HG03066 (cell line): Measurements from ENCODE around the gene TENT4B.
A peak's percentile ranks its signal among the peaks of the same experiment; 100 is the strongest.

Experiments used
- ATAC-seq: cut with Tn5 transposase; IDR thresholded peaks from one replicate; pipeline ENCODE4 v1.9.1; 2021; ENCODE audit warnings: low read depth; ENCODE audit not compliant: unreplicated experiment

Gene TENT4B

GRCh38 chr16:50267651-50268050 lies 114.5 kb downstream of the TENT4B start:
- ATAC-seq: no peak

GRCh38 chr16:50268352-50268751 lies 115.2 kb downstream of the TENT4B start:
- ATAC-seq: no peak

GRCh38 chr16:50269061-50269705 lies 116.1 kb downstream of the TENT4B start:
- no peak for ATAC-seq

- no peak for ATAC-seq
These were observed 116.8 kb downstream of the TENT4B start for GRCh38 chr16:50269769-50270509.

- ATAC-seq: no peak
These were observed 117.5 kb downstream of the TENT4B start for GRCh38 chr16:50270510-50271147.

GRCh38 chr16:50271148-50272041 lies 118.3 kb downstream of the TENT4B start:
- ATAC-seq: no peak

- no peak for ATAC-seq
These were observed 119.0 kb downstream of the TENT4B start for GRCh38 chr16:50272111-50272571.

- ATAC-seq: no peak
These were observed 119.7 kb downstream of the TENT4B start for GRCh38 chr16:50272687-50273381.

GRCh38 chr16:50273382-50273690 lies 120.2 kb downstream of the TENT4B start:
- no peak for ATAC-seq

- peak; percentile 76 for ATAC-seq
These were observed 120.8 kb downstream of the TENT4B start for GRCh38 chr16:50273888-50274325.

- peak; percentile 42 for ATAC-seq
These were observed 121.4 kb downstream of the TENT4B start for GRCh38 chr16:50274326-50275097.

GRCh38 chr16:50275098-50275415 lies 122.0 kb downstream of the TENT4B start:
- no peak for ATAC-seq

GRCh38 chr16:50275428-50276325 lies 122.6 kb downstream of the TENT4B start:
- no peak for ATAC-seq

- ATAC-seq: no peak
These were observed 123.2 kb downstream of the TENT4B start for GRCh38 chr16:50276326-50276640.

GRCh38 chr16:50276801-50277555 lies 123.9 kb downstream of the TENT4B start:
- no peak for ATAC-seq

- ATAC-seq: no peak
These were observed 125.1 kb downstream of the TENT4B start for GRCh38 chr16:50278251-50278650.

GRCh38 chr16:50279504-50279865 lies 126.4 kb downstream of the TENT4B start:
- no peak for ATAC-seq

- no peak for ATAC-seq
These were observed 127.8 kb downstream of the TENT4B start for GRCh38 chr16:50280932-50281331.
